Thymus (tissue), 11 donors: Measurements from ENCODE around the gene LVRN. TPM values are rescaled to one million over a fixed set of nuclear protein-coding genes. Genes with fewer than 3 reads are reported as not detected.
A peak's percentile ranks its signal among the peaks of the same experiment; 100 is the strongest.

ENCODE experiments used
- DNase-seq, 9 donors: peaks; one replicate each; pipeline ENCODE4 v3.0.0-alpha.2; 2013; ENCODE audit warnings: low spot score in 9 of 9, low read depth in 6 of 9, missing footprints in 1 of 9
- H3K27ac ChIP-seq, 2 donors: one replicate each; pipeline ENCODE4 v1.5.1; 2013; ENCODE audit warnings: control low read depth in 1 of 2, low read depth in 1 of 2, low read length in 1 of 2, mild to moderate bottlenecking in 1 of 2, moderate library complexity in 1 of 2
- H3K27me3 ChIP-seq, 2 donors: one replicate each; pipeline ENCODE4 v1.5.1; 2013; ENCODE audit warnings: low read length in 1 of 2; ENCODE audit not compliant: control insufficient read depth in 2 of 2, insufficient read depth in 1 of 2
- H3K36me3 ChIP-seq, 2 donors: one replicate each; pipeline ENCODE4 v1.5.1; 2013; ENCODE audit warnings: low read length in 1 of 2, mild to moderate bottlenecking in 1 of 2, moderate library complexity in 1 of 2; ENCODE audit not compliant: control insufficient read depth in 2 of 2, insufficient read depth in 2 of 2
- H3K4me1 ChIP-seq, 2 donors: one replicate each; pipeline ENCODE4 v1.5.1; 2013; ENCODE audit warnings: low read length in 2 of 2; ENCODE audit not compliant: control insufficient read depth in 2 of 2, insufficient read depth in 2 of 2
- H3K4me3 ChIP-seq, 2 donors: one replicate each; pipeline ENCODE4 v1.5.1; 2013; ENCODE audit warnings: low read length in 2 of 2, control low read depth in 1 of 2, mild to moderate bottlenecking in 1 of 2
- H3K9me3 ChIP-seq, 2 donors: one replicate each; pipeline ENCODE4 v1.5.1; 2013; ENCODE audit warnings: low read length in 1 of 2, mild to moderate bottlenecking in 1 of 2; ENCODE audit not compliant: control insufficient read depth in 2 of 2, insufficient read depth in 1 of 2
- WGBS: extraction: QIAGEN DNeasy Blood & Tissue Kit; methylation state at CpG from one replicate; pipeline ENCODE4 v1.1.7; 2013; 5-methylcytosine and 5-hydroxymethylcytosine counted together
- polyA plus RNA-seq: library from polyadenylated mRNA; stranded (reverse); fragments of 200-250 nt; gene quantifications from one replicate; pipeline ENCODE4 v1.2.3, GENCODE V29; 2013
- total RNA-seq: library from RNA; stranded (reverse); fragments of 120-200 nt; gene quantifications from one replicate; pipeline ENCODE4 v1.2.4, GENCODE V29; 2013
- donor health status: healthy.

Gene LVRN
- total and polyA plus RNA-seq, 2 donors = 0.14 to 0.32 TPM

- WGBS = 83% methylated on average over 13 of the region's 13 CpGs
- no peak for DNase-seq
- no peaks in the 10 kb centered on the region for H3K36me3 ChIP-seq
Observed at GRCh38 chr5:116058346-116058936, 96.2 kb downstream of the LVRN start.

GRCh38 chr5:116062352-116062751 lies 100.1 kb downstream of the LVRN start:
- no peaks in the 10 kb centered on the region for H3K27me3 ChIP-seq
- no peak overlapping the region for H3K27ac ChIP-seq
- WGBS = 96% methylated on average over 2 of the region's 2 CpGs
- DNase-seq = no peak
- no peaks in the 10 kb centered on the region for H3K9me3 ChIP-seq
- no peak overlapping the region for H3K4me3 ChIP-seq
- H3K36me3 ChIP-seq = no peaks in the 10 kb centered on the region
- no peaks in the 10 kb centered on the region for H3K4me1 ChIP-seq

More at GRCh38 chr5:116058346-116058936, 96.2 kb downstream of the LVRN start:
- no peaks in the 10 kb centered on the region for H3K4me1 ChIP-seq
- no peaks in the 10 kb centered on the region for H3K27me3 ChIP-seq
- no peaks in the 10 kb centered on the region for H3K9me3 ChIP-seq
- H3K27ac ChIP-seq = no peak overlapping the region
- H3K4me3 ChIP-seq = no peak overlapping the region

GRCh38 chr5:116063950-116064349 lies 101.7 kb downstream of the LVRN start:
- no peaks in the 10 kb centered on the region for H3K36me3 ChIP-seq
- no peaks in the 10 kb centered on the region for H3K27me3 ChIP-seq
- no peaks in the 10 kb centered on the region for H3K4me1 ChIP-seq
- H3K9me3 ChIP-seq = no peaks in the 10 kb centered on the region
- WGBS = 95% methylated on average over 3 of the region's 3 CpGs
- H3K4me3 ChIP-seq = no peak overlapping the region
- no peak overlapping the region for H3K27ac ChIP-seq
- no peak for DNase-seq

GRCh38 chr5:116068028-116068632 lies 105.9 kb downstream of the LVRN start:
- Histone ChIP-seq H3K27ac (no peak overlapping the region), H3K9me3 (no peaks in the 10 kb centered on the region), H3K27me3 (no peaks in the 10 kb centered on the region), H3K36me3 (no peaks in the 10 kb centered on the region), H3K4me1 (no peaks in the 10 kb centered on the region), H3K4me3 (no peak overlapping the region)
- DNase-seq = peak; percentile 13 to 75 (median 53)
- WGBS = 41% methylated on average over 4 of the region's 4 CpGs

GRCh38 chr5:116071211-116071610 lies 108.9 kb downstream of the LVRN start:
- Histone ChIP-seq H3K4me3 (no peak overlapping the region), H3K9me3 (no peaks in the 10 kb centered on the region), H3K27ac (no peak overlapping the region), H3K27me3 (no peaks in the 10 kb centered on the region), H3K36me3 (no peaks in the 10 kb centered on the region), H3K4me1 (no peaks in the 10 kb centered on the region)
- WGBS = 98% methylated on average over 1 of the region's 1 CpG
- no peak for DNase-seq

GRCh38 chr5:116075191-116075831 lies 113.0 kb downstream of the LVRN start:
- no peak for DNase-seq
- H3K27me3 ChIP-seq = no peaks in the 10 kb centered on the region
- H3K36me3 ChIP-seq = no peaks in the 10 kb centered on the region
- no peak overlapping the region for H3K27ac ChIP-seq
- WGBS = 49% methylated on average over 6 of the region's 6 CpGs
- no peaks in the 10 kb centered on the region for H3K9me3 ChIP-seq
- no peaks in the 10 kb centered on the region for H3K4me1 ChIP-seq
- H3K4me3 ChIP-seq = no peak overlapping the region

GRCh38 chr5:116076496-116076895 lies 114.2 kb downstream of the LVRN start:
- WGBS = 34% methylated on average over 1 of the region's 1 CpG
- Histone ChIP-seq H3K9me3 (no peaks in the 10 kb centered on the region), H3K27me3 (no peaks in the 10 kb centered on the region), H3K27ac (no peak overlapping the region), H3K4me3 (no peak overlapping the region), H3K36me3 (no peaks in the 10 kb centered on the region), H3K4me1 (no peaks in the 10 kb centered on the region)
- DNase-seq = peak in 1 of 9 donors; percentile 24

Other genes starting within 250 kb of the LVRN start
- 1.6 TPM for gene CDO1, start 145.8 kb upstream of the LVRN start, total RNA-seq
- 1.7 TPM for gene CDO1, start 145.8 kb upstream of the LVRN start, polyA plus RNA-seq
- 58.1 TPM for gene ATG12, start 120.9 kb upstream of the LVRN start, total RNA-seq
- 52.9 TPM for gene ATG12, start 120.9 kb upstream of the LVRN start, polyA plus RNA-seq
- 56.1 TPM for gene AP3S1, start 120.5 kb upstream of the LVRN start, total RNA-seq
- gene AP3S1, start 120.5 kb upstream of the LVRN start, polyA plus RNA-seq = 85.0 TPM
- gene ARL14EPL, start 70.0 kb downstream of the LVRN start, total RNA-seq = not detected
- gene ARL14EPL, start 70.0 kb downstream of the LVRN start, polyA plus RNA-seq = 0.18 TPM
- 36.0 TPM for gene COMMD10, start 122.5 kb downstream of the LVRN start, total RNA-seq
- 28.7 TPM for gene COMMD10, start 122.5 kb downstream of the LVRN start, polyA plus RNA-seq